ENCODE measurements around the gene ZNF296.
A peak's percentile ranks its signal among the peaks of the same experiment; 100 is the strongest.

DNA sequence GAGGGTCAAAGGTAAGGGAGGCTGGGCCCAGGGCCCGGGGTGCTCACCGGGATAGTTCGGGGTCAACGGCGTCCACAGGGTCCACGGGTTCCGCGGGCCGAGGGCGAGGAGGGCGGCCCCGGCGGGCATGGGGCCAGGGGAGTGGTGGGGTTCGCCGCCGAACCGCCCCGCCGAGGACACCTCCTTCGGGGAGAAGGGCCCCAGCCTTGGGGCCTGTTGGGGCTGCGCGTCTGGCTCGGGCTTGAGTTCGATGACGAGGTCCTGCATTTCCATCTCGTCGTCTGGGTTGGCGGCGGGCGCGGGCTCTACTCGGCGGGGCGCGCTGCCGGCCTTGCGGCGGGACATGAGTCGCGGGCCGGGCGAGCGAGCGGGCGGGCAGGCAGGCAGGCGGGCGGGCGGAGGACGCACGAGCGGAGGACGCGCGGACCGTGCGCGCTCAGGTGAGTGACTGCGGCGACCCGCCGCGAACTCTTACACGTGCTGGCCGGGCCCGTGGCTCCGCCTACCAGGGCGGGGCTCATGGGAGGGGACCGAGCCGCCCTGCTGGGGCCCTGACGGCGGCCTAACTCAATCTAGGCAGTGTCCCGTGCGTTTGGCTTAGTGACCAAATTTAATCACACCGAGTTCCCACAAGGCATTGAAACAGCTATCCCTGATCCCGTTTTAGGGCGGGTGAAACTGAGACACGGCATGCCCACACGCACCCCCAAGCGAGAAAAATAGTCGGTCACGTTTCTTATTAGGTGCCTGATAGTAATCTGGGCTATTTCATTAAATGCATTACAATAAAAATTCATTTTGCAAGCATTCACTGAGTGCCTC lies at the start of gene ZNF296:
- TF ChIP-seq TRIM24 (CRISPR knock-in tag; IDR thresholded peaks at IDR 0.05) (no peak), TAF1 (CRISPR knock-in tag; IDR thresholded peaks at IDR 0.05) (peak; percentile 61; the same call in 1 of the 2 replicates), HCFC1 (IDR thresholded peaks at IDR 0.05; ENCODE audit: low read depth, low read length) (no peak), FOXK2 (IDR thresholded peaks at IDR 0.05) (no peak), POLR2A (IDR thresholded peaks at IDR 0.05; ENCODE audit: insufficient read depth in 1 of 2, low read depth in 2 of 2, low read length in 2 of 2) (peak; percentile 71 to 93), ONECUT2 (CRISPR knock-in tag; IDR thresholded peaks at IDR 0.05) (no peak; the same call in 1 of the 2 replicates), ZBTB7A (CRISPR knock-in tag; IDR thresholded peaks at IDR 0.05) (no peak)
- TF ChIP-seq, protein P1, sequence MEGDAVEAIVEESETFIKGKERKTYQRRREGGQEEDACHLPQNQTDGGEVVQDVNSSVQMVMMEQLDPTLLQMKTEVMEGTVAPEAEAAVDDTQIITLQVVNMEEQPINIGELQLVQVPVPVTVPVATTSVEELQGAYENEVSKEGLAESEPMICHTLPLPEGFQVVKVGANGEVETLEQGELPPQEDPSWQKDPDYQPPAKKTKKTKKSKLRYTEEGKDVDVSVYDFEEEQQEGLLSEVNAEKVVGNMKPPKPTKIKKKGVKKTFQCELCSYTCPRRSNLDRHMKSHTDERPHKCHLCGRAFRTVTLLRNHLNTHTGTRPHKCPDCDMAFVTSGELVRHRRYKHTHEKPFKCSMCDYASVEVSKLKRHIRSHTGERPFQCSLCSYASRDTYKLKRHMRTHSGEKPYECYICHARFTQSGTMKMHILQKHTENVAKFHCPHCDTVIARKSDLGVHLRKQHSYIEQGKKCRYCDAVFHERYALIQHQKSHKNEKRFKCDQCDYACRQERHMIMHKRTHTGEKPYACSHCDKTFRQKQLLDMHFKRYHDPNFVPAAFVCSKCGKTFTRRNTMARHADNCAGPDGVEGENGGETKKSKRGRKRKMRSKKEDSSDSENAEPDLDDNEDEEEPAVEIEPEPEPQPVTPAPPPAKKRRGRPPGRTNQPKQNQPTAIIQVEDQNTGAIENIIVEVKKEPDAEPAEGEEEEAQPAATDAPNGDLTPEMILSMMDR (CRISPR knock-in tag; IDR thresholded peaks at IDR 0.05): no peak
- TF ChIP-seq, protein P2, sequence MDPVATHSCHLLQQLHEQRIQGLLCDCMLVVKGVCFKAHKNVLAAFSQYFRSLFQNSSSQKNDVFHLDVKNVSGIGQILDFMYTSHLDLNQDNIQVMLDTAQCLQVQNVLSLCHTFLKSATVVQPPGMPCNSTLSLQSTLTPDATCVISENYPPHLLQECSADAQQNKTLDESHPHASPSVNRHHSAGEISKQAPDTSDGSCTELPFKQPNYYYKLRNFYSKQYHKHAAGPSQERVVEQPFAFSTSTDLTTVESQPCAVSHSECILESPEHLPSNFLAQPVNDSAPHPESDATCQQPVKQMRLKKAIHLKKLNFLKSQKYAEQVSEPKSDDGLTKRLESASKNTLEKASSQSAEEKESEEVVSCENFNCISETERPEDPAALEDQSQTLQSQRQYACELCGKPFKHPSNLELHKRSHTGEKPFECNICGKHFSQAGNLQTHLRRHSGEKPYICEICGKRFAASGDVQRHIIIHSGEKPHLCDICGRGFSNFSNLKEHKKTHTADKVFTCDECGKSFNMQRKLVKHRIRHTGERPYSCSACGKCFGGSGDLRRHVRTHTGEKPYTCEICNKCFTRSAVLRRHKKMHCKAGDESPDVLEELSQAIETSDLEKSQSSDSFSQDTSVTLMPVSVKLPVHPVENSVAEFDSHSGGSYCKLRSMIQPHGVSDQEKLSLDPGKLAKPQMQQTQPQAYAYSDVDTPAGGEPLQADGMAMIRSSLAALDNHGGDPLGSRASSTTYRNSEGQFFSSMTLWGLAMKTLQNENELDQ (CRISPR knock-in tag; IDR thresholded peaks at IDR 0.05; ENCODE audit: borderline replicate concordance): no peak
